Spinal cord (tissue), 10 donors: ENCODE measurements around the gene SMC6. TPM values are rescaled to one million over a fixed set of nuclear protein-coding genes. Genes with fewer than 3 reads are reported as not detected.

Experiments used
- DNase-seq, 6 donors: peaks; one replicate each; pipeline versions ENCODE4 v3.0.0 to v3.0.0-alpha.2; 2013 to 2015; ENCODE audit warnings: low spot score in 6 of 6, low read depth in 4 of 6
- H3K27ac ChIP-seq: one replicate; pipeline ENCODE4 v1.5.1; 2013; ENCODE audit warnings: low read depth, low read length, control low read depth
- H3K27me3 ChIP-seq: one replicate; pipeline ENCODE4 v1.6.1; 2013; ENCODE audit warnings: low read length; ENCODE audit not compliant: control insufficient read depth, insufficient read depth
- H3K36me3 ChIP-seq: one replicate; pipeline ENCODE4 v1.6.1; 2013; ENCODE audit warnings: low read length; ENCODE audit not compliant: control insufficient read depth, insufficient read depth
- H3K4me1 ChIP-seq: one replicate; pipeline ENCODE4 v1.6.1; 2013; ENCODE audit warnings: low read length; ENCODE audit not compliant: control insufficient read depth, insufficient read depth
- H3K4me3 ChIP-seq: one replicate; pipeline ENCODE4 v1.5.1; 2013; ENCODE audit warnings: low read depth, low read length, control low read depth
- H3K9me3 ChIP-seq: one replicate; pipeline ENCODE4 v1.6.1; 2013; ENCODE audit warnings: low read length; ENCODE audit not compliant: control insufficient read depth, insufficient read depth
- WGBS: methylation state at CpG from one replicate; pipeline ENCODE4 v1.1.5; 2013; ENCODE audit warnings: missing lambda C conversion rate; ENCODE audit not compliant: insufficient coverage; 5-methylcytosine and 5-hydroxymethylcytosine counted together
- polyA plus RNA-seq, 2 donors: library from polyadenylated mRNA; unstranded; fragments of 120-200 nt; gene quantifications; one replicate each; pipeline ENCODE4 v1.2.1, GENCODE V29; 2013; ENCODE audit not compliant: insufficient read length in 2 of 2
- total RNA-seq, 2 donors: library from RNA; depleted of rRNA in 1 of 2; stranded (reverse); fragments of 120-200 nt in 1 of 2; fragments of >200 nt in 1 of 2; gene quantifications; one replicate each; pipeline versions ENCODE4 v1.2.3 to v1.2.4, GENCODE V29; 2013 to 2014
- donor health status: healthy.

Gene SMC6
- total and polyA plus RNA-seq, 4 donors = 21.9 to 31.5 (median 28.7) TPM

DNA sequence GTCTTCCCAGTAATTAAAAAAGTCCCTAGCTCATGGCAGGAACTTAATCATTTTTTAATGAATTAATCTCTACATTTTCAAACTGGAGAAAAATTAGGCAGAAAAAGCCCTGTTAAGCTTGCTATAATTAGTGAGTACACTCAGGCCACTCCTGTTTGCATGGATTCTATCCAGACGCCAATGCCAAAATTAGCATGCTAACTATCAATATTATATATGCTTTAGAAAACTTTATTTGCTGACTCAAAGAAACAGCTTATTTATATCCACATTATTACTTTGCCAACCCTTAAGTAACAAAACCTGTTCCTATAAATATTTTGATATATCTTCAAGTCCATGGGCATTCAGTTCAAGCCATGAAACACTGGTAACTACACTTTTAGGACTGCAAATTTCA lies 90.9 kb downstream of the SMC6 start:
- DNase-seq = no peak
- Histone ChIP-seq H3K4me1 (no peaks in the 10 kb centered on the region), H3K9me3 (no peaks in the 10 kb centered on the region), H3K27ac (no peak overlapping the region), H3K4me3 (no peak overlapping the region), H3K27me3 (no peaks in the 10 kb centered on the region), H3K36me3 (peaks cover 6% of the 10 kb centered on the region)
- WGBS = no CpG with 5 or more reads among the region's 1 CpG

DNA sequence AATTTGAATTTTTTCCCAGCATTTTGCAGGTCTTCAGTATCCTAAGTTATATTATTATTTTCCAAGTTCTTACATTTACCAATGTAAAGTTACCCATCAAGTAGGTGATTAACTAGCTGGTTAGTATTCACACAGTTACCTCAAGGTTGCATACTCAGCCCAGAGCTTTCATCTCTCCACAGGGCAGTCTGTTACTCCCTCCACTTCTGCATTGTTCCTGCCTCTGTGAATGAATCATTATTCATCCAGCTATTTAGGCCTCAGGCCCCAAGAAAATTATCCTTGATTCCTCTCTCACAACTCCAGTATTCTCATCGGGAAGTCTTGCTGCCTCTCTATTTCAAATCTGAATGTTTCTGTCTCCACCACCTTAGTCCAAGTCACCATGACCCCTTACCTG lies 92.2 kb downstream of the SMC6 start:
- H3K27ac ChIP-seq = no peak overlapping the region
- H3K4me1 ChIP-seq = no peaks in the 10 kb centered on the region
- no peaks in the 10 kb centered on the region for H3K27me3 ChIP-seq
- no peak for DNase-seq
- H3K4me3 ChIP-seq = no peak overlapping the region
- H3K9me3 ChIP-seq = no peaks in the 10 kb centered on the region
- 50% methylated on average over 1 of the region's 1 CpG for WGBS
- H3K36me3 ChIP-seq = peaks cover 3% of the 10 kb centered on the region

GRCh38 chr2:17660219-17660618 lies 93.4 kb downstream of the SMC6 start:
- H3K27me3 ChIP-seq = no peaks in the 10 kb centered on the region
- no peak overlapping the region for H3K4me3 ChIP-seq
- DNase-seq = no peak
- no peaks in the 10 kb centered on the region for H3K9me3 ChIP-seq
- peaks cover 3% of the 10 kb centered on the region for H3K36me3 ChIP-seq
- WGBS = 100% methylated on average over 4 of the region's 4 CpGs
- no peak overlapping the region for H3K27ac ChIP-seq
- H3K4me1 ChIP-seq = no peaks in the 10 kb centered on the region

GRCh38 chr2:17658251-17658843 lies 95.3 kb downstream of the SMC6 start:
- H3K27me3 ChIP-seq = no peaks in the 10 kb centered on the region
- no peak overlapping the region for H3K4me3 ChIP-seq
- H3K27ac ChIP-seq = no peak overlapping the region
- no peak for DNase-seq
- no peaks in the 10 kb centered on the region for H3K4me1 ChIP-seq
- WGBS = 93% methylated on average over 3 of the region's 6 CpGs
- H3K36me3 ChIP-seq = no peaks in the 10 kb centered on the region
- H3K9me3 ChIP-seq = no peaks in the 10 kb centered on the region

DNA sequence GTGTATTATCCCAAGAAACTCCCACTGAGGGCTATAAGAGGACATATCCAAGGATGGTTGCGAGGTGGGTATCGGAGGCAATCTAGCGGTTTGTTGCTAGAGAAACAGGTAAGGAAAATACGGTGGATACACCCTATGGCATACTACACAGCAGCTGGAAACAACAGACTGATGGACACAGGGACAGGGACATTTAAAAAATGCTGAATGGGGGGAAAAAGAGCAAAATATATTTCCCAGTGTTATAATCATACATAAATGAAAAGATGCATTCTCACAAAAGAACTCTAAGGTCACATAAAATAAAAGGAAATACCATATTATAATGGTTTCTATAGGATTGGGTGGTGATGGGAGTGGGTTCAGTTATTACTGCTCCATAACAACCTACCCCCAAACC lies 95.9 kb downstream of the SMC6 start:
- no peak for DNase-seq
- H3K4me3 ChIP-seq = no peak overlapping the region
- no peaks in the 10 kb centered on the region for H3K36me3 ChIP-seq
- no peaks in the 10 kb centered on the region for H3K9me3 ChIP-seq
- peaks cover 3% of the 10 kb centered on the region for H3K4me1 ChIP-seq
- H3K27me3 ChIP-seq = no peaks in the 10 kb centered on the region
- no CpG with 5 or more reads among the region's 4 CpGs for WGBS
- no peak overlapping the region for H3K27ac ChIP-seq

- Histone ChIP-seq H3K27me3 (no peaks in the 10 kb centered on the region), H3K36me3 (peaks cover 18% of the 10 kb centered on the region), H3K4me1 (peaks cover 4% of the 10 kb centered on the region), H3K9me3 (no peaks in the 10 kb centered on the region), H3K4me3 (no peak overlapping the region), H3K27ac (no peak overlapping the region)
- DNase-seq = no peak
- WGBS = 52% methylated on average over 7 of the region's 9 CpGs
These were observed 100.8 kb downstream of the SMC6 start for GRCh38 chr2:17652681-17653394.

- Histone ChIP-seq H3K4me3 (no peak overlapping the region), H3K4me1 (peaks cover 8% of the 10 kb centered on the region), H3K27ac (no peak overlapping the region), H3K36me3 (peaks cover 18% of the 10 kb centered on the region), H3K9me3 (no peaks in the 10 kb centered on the region), H3K27me3 (no peaks in the 10 kb centered on the region)
- no peak for DNase-seq
- WGBS = 93% methylated on average over 11 of the region's 11 CpGs
These were observed 104.6 kb downstream of the SMC6 start for GRCh38 chr2:17649026-17649425.

GRCh38 chr2:17648581-17648980 lies 105.0 kb downstream of the SMC6 start:
- 100% methylated on average over 1 of the region's 1 CpG for WGBS
- no peak for DNase-seq

GRCh38 chr2:17646838-17647701 lies 106.5 kb downstream of the SMC6 start:
- Histone ChIP-seq H3K27me3 (no peaks in the 10 kb centered on the region), H3K27ac (no peak overlapping the region), H3K4me1 (peaks cover 4% of the 10 kb centered on the region), H3K36me3 (peaks cover 18% of the 10 kb centered on the region), H3K9me3 (no peaks in the 10 kb centered on the region), H3K4me3 (no peak overlapping the region)
- 35% methylated on average over 4 of the region's 5 CpGs for WGBS
- peak in 1 of 6 donors; percentile 22 for DNase-seq

More at GRCh38 chr2:17648581-17648980, 105.0 kb downstream of the SMC6 start:
- Histone ChIP-seq H3K27me3 (no peaks in the 10 kb centered on the region), H3K4me1 (peaks cover 8% of the 10 kb centered on the region), H3K9me3 (no peaks in the 10 kb centered on the region), H3K4me3 (no peak overlapping the region), H3K36me3 (peaks cover 18% of the 10 kb centered on the region), H3K27ac (no peak overlapping the region)
